ENCODE results near the gene DNAJA4. TPM values are rescaled to one million over a fixed set of nuclear protein-coding genes. Genes with fewer than 3 reads are reported as not detected.

DNAJA4 gene
- total RNA-seq, 1 donor from 2014 or later, result 22.3 TPM

GRCh38 chr15:78223396-78224022 lies 40.9 kb upstream of the DNAJA4 start:
- H3K36me3 Mint-ChIP-seq (ENCODE audit: low read depth), result no peaks in the 10 kb centered on the region
- no peaks in the 10 kb centered on the region for H3K27me3 Mint-ChIP-seq
- no peak overlapping the region for H3K4me3 Mint-ChIP-seq
- TF ChIP-seq, protein P1, sequence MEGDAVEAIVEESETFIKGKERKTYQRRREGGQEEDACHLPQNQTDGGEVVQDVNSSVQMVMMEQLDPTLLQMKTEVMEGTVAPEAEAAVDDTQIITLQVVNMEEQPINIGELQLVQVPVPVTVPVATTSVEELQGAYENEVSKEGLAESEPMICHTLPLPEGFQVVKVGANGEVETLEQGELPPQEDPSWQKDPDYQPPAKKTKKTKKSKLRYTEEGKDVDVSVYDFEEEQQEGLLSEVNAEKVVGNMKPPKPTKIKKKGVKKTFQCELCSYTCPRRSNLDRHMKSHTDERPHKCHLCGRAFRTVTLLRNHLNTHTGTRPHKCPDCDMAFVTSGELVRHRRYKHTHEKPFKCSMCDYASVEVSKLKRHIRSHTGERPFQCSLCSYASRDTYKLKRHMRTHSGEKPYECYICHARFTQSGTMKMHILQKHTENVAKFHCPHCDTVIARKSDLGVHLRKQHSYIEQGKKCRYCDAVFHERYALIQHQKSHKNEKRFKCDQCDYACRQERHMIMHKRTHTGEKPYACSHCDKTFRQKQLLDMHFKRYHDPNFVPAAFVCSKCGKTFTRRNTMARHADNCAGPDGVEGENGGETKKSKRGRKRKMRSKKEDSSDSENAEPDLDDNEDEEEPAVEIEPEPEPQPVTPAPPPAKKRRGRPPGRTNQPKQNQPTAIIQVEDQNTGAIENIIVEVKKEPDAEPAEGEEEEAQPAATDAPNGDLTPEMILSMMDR (IDR thresholded peaks at IDR 0.05), result no peak
- no peaks in the 10 kb centered on the region for H3K9me3 Mint-ChIP-seq
- H3K4me1 Mint-ChIP-seq, result no peaks in the 10 kb centered on the region
- POLR2A ChIA-PET, result no interaction called here
- H3K27ac Mint-ChIP-seq, result no peak overlapping the region
- CTCF ChIA-PET, result interaction anchor here (1.6 kb wide), 1 partner anchor 28 kb away, joined by 6 read pairs; no protein-coding TSS in a partner anchor
- DNase-seq (no peak), ATAC-seq (ENCODE audit: low read depth) (no peak)
- intact Hi-C loops (cut with micrococcal nuclease), result no loop called here

DNA sequence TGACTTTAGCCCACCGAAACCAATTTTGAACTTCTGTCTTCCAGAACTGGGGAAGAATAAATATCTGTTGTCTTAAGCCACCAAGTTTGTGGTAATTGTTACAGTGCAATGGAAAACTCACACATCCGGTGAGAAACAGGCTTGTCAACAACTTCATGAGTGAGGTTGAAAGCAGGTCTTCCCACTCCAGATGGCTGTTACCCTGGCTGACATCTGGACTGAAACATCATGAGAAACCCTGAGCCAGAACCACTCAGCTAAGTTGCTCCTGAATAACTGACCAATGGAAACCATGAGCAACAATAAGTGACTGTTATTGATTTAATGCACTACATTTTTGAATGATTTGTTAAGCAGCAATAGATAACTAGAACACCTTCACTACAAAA lies 40.3 kb upstream of the DNAJA4 start:
- TF ChIP-seq, protein P1 (IDR thresholded peaks at IDR 0.05), result no peak
- no peak for ATAC-seq (ENCODE audit: low read depth)
- intact Hi-C loops (cut with micrococcal nuclease), result no loop called here
- H3K4me1 Mint-ChIP-seq, result no peaks in the 10 kb centered on the region
- DNase-seq, result no peak
- H3K36me3 Mint-ChIP-seq (ENCODE audit: low read depth), result no peaks in the 10 kb centered on the region
- CTCF ChIA-PET, result interaction anchor here (1.6 kb wide), 1 partner anchor 29 kb away, joined by 6 read pairs; no protein-coding TSS in a partner anchor
- H3K4me3 Mint-ChIP-seq, result no peak overlapping the region
- POLR2A ChIA-PET, result no interaction called here
- H3K9me3 Mint-ChIP-seq, result no peaks in the 10 kb centered on the region
- H3K27ac Mint-ChIP-seq, result no peak overlapping the region
- no peaks in the 10 kb centered on the region for H3K27me3 Mint-ChIP-seq

GRCh38 chr15:78225783-78226541 lies 38.4 kb upstream of the DNAJA4 start:
- POLR2A ChIA-PET, result no interaction called here
- CTCF ChIA-PET, result interaction anchor here (1.2 kb wide), 1 partner anchor 117 kb away, joined by 3 read pairs; no protein-coding TSS in a partner anchor
- Mint-ChIP-seq H3K4me1 (no peaks in the 10 kb centered on the region), H3K27me3 (peaks cover 1% of the 10 kb centered on the region), H3K4me3 (no peak overlapping the region), H3K27ac (no peak overlapping the region), H3K36me3 (ENCODE audit: low read depth) (no peaks in the 10 kb centered on the region), H3K9me3 (no peaks in the 10 kb centered on the region)
- TF ChIP-seq, protein P1 (IDR thresholded peaks at IDR 0.05), result no peak
- no peak for DNase-seq
- intact Hi-C loops (cut with micrococcal nuclease), result no loop called here
- no peak for ATAC-seq (ENCODE audit: low read depth)

DNA sequence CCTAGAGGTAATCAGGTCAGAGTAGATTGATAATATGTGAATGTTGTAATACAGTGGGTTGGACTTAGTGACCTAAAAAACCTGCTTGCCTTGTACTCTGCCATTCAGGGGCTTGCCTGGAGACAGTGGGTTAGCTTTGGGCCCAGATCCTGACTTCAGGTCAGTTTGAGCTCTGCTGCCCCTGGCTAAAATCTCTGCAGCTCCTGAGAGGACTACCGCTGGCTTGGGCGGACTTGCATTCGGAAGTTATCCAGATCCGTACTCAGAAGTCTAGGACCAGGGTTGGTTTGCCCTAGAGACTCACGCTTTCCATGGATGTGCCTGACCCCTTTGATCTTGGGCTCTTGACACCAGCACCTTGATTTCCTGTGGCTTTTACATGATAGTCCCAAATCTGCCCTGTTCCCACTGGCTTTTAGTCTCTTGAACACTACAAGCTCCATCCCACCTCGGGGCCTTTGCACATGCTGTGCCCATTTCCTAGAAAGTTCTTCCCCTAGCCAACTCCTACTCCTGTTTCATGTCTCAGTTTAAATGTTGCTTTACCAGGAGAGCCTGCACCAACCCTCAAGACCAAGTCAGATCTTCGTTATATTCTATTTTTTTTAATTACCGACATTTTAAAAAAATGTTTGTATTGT lies 35.9 kb upstream of the DNAJA4 start:
- no peaks in the 10 kb centered on the region for H3K36me3 Mint-ChIP-seq (ENCODE audit: low read depth)
- H3K4me1 Mint-ChIP-seq, result no peaks in the 10 kb centered on the region
- CTCF ChIA-PET, result no interaction called here
- POLR2A ChIA-PET, result no interaction called here
- H3K9me3 Mint-ChIP-seq, result no peaks in the 10 kb centered on the region
- ATAC-seq (ENCODE audit: low read depth) (no peak), DNase-seq (no peak)
- TF ChIP-seq, protein P1 (IDR thresholded peaks at IDR 0.05), result no peak
- no peak overlapping the region for H3K27ac Mint-ChIP-seq
- intact Hi-C loops (cut with micrococcal nuclease), result no loop called here
- H3K27me3 Mint-ChIP-seq, result peaks cover 4% of the 10 kb centered on the region
- H3K4me3 Mint-ChIP-seq, result no peak overlapping the region
